ENCODE data around the gene FRMD3. TPM values are rescaled to one million over a fixed set of nuclear protein-coding genes. Genes with fewer than 3 reads are reported as not detected.
A peak's percentile ranks its signal among the peaks of the same experiment; 100 is the strongest.

The FRMD3 gene
- 2.4 and 6.1 TPM in 2 replicates for total RNA-seq (2014; rRNA removed; shearing (Covaris generic))

GRCh38 chr9:83538172-83538889, at the start of gene FRMD3:
TSS of gene FRMD3 (minus strand) at chr9:83538401. CDS start at chr9:83538231, 170 bp downstream.
- DNase-seq (ENCODE audit: low read depth): peak; percentile 77

- DNase-seq (ENCODE audit: low read depth): no peak
Observed at GRCh38 chr9:83584995-83585394, 46.8 kb upstream of the FRMD3 start.

- peak; percentile 54 for DNase-seq (ENCODE audit: low read depth)
Observed at GRCh38 chr9:83583151-83584014, 45.2 kb upstream of the FRMD3 start.

GRCh38 chr9:83582029-83582428, 43.8 kb upstream of the FRMD3 start:
- peak; percentile 8 for DNase-seq (ENCODE audit: low read depth)

GRCh38 chr9:83574482-83574881, 36.3 kb upstream of the FRMD3 start:
- no peak for DNase-seq (ENCODE audit: low read depth)

GRCh38 chr9:83572524-83572923, 34.3 kb upstream of the FRMD3 start:
- peak; percentile 67 for DNase-seq (ENCODE audit: low read depth)

GRCh38 chr9:83570359-83570758, 32.2 kb upstream of the FRMD3 start:
- no peak for DNase-seq (ENCODE audit: low read depth)

GRCh38 chr9:83569326-83569725, 31.1 kb upstream of the FRMD3 start:
- DNase-seq (ENCODE audit: low read depth): no peak

- no peak for DNase-seq (ENCODE audit: low read depth)
Observed at GRCh38 chr9:83563360-83563759, 25.2 kb upstream of the FRMD3 start.

GRCh38 chr9:83560169-83560826, 22.1 kb upstream of the FRMD3 start:
- no peak for DNase-seq (ENCODE audit: low read depth)

GRCh38 chr9:83557771-83558170, 19.6 kb upstream of the FRMD3 start:
- DNase-seq (ENCODE audit: low read depth): no peak

- no peak for DNase-seq (ENCODE audit: low read depth)
Observed at GRCh38 chr9:83557317-83557716, 19.1 kb upstream of the FRMD3 start.

GRCh38 chr9:83554278-83554677, 16.1 kb upstream of the FRMD3 start:
- no peak for DNase-seq (ENCODE audit: low read depth)

- peak; percentile 70 for DNase-seq (ENCODE audit: low read depth)
Observed at GRCh38 chr9:83544002-83544698, 5.9 kb upstream of the FRMD3 start.

GRCh38 chr9:83538890-83539238, 663 bp upstream of the FRMD3 start:
- no peak for DNase-seq (ENCODE audit: low read depth)

GRCh38 chr9:83537331-83538171, 650 bp downstream of the FRMD3 start:
- no peak for DNase-seq (ENCODE audit: low read depth)

- DNase-seq (ENCODE audit: low read depth): no peak
Observed at GRCh38 chr9:83536332-83536731, 1.9 kb downstream of the FRMD3 start.

- DNase-seq (ENCODE audit: low read depth): no peak
Observed at GRCh38 chr9:83535736-83536135, 2.5 kb downstream of the FRMD3 start.

GRCh38 chr9:83533296-83533695, 4.9 kb downstream of the FRMD3 start:
- no peak for DNase-seq (ENCODE audit: low read depth)

- no peak for DNase-seq (ENCODE audit: low read depth)
Observed at GRCh38 chr9:83526901-83527300, 11.3 kb downstream of the FRMD3 start.

GRCh38 chr9:83526211-83526610, 12.0 kb downstream of the FRMD3 start:
- DNase-seq (ENCODE audit: low read depth): no peak
